ENCODE measurements around the gene BRINP1.
A peak's percentile ranks its signal among the peaks of the same experiment; 100 is the strongest.

- TF ChIP-seq EZH2phosphoT487 (IDR thresholded peaks at IDR 0.05; ENCODE audit: unreplicated experiment) (no peak), CTCF (conservative IDR thresholded peaks at IDR 0.05; ENCODE audit: low read depth in 2 of 2) (peak in 1 of 2 experiments; percentile 49; a peak in 2 of 4 replicates), EZH2 (IDR thresholded peaks at IDR 0.05; ENCODE audit: low read depth, unreplicated experiment) (no peak), ZNF114 (CRISPR knock-in tag; IDR thresholded peaks at IDR 0.05) (no peak), STAT1 (IDR thresholded peaks at IDR 0.05; ENCODE audit: unreplicated experiment) (no peak)
These were observed 43.2 kb upstream of the BRINP1 start for GRCh38 chr9:119412399-119412798.
